ENCODE data around the gene FUT2.

DNA sequence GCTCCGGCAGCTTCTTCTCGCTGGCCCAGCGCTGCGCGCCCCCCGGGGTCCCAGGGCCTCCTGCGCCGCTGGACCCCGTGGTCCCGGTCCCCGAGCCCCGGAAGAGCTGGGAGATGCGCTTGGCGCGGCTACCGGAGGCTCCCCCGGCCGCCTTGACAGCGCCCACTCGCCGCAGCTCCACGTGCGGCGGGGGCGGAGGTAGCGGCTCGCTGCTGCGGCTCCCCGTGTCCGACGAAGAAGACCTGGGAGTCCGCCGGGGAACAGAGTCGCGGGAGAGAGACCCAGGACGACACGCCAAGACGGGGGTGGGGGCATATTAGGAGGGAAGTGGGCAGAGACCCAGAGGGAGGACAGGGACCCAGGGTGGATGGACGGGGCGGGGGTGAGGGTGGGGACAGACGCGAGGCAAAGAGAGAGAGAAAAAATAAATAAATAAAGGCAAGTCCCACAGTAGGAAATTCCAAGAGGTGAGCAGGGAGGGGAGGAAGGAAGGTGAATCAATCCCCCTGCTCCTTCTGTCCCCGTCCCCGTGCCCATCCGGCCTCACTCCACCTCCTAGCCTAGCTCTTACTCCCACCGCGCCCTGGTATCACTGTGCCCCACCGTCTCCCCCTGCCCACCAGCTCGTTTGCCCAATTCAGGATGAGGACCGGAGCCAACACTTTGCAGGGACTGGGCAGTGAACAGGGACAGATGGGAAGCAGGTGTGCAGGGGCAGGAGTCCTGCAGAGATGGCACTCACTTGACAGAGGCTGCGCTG, 43.8 kb downstream of the FUT2 start:
- TF ChIP-seq POLR2A (IDR thresholded peaks at IDR 0.05; ENCODE audit: low read length) (peak; percentile 4), GATA1 (IDR thresholded peaks at IDR 0.05; ENCODE audit: low read depth, low read length) (no peak)

All from erythroblast (primary cell).